ENCODE data around the gene SYCP2. TPM values are rescaled to one million over a fixed set of nuclear protein-coding genes. Genes with fewer than 3 reads are reported as not detected.

SYCP2 gene
- polyA plus RNA-seq, 1 experiment, result 0.47 TPM

GRCh38 chr20:59925899-59926298 lies 7.5 kb downstream of the SYCP2 start:
- DNase-seq (ENCODE audit: low read depth), result no peak
- TF ChIP-seq CTCF (IDR thresholded peaks at IDR 0.05; ENCODE audit: insufficient read depth, low read depth, low read length), result no peak
- Histone ChIP-seq H3K27me3 (ENCODE audit: control insufficient read depth, insufficient read depth, low read length) (no peaks in the 10 kb centered on the region), H3K4me3 (ENCODE audit: low read depth, low read length) (no peak overlapping the region), H3K36me3 (ENCODE audit: control insufficient read depth, insufficient read depth, low read length) (no peaks in the 10 kb centered on the region)
- POLR2A ChIA-PET, result no interaction called here
- CTCF ChIA-PET, result interaction anchor here (1.2 to 4.7 kb wide), 2 partner anchors 9 to 13 kb away, joined by 4 to 26 read pairs; partner anchors contain the start of gene SYCP2

GRCh38 chr20:59925359-59925758 lies 8.1 kb downstream of the SYCP2 start:
- TF ChIP-seq CTCF (IDR thresholded peaks at IDR 0.05; ENCODE audit: insufficient read depth, low read depth, low read length), result no peak
- no peaks in the 10 kb centered on the region for H3K27me3 ChIP-seq (ENCODE audit: control insufficient read depth, insufficient read depth, low read length)
- ChIA-PET CTCF (interaction anchor here (1.2 to 4.7 kb wide), 2 partner anchors 10 to 13 kb away, joined by 4 to 26 read pairs; partner anchors contain the start of gene SYCP2), POLR2A (no interaction called here)
- H3K36me3 ChIP-seq (ENCODE audit: control insufficient read depth, insufficient read depth, low read length), result no peaks in the 10 kb centered on the region
- no peak overlapping the region for H3K4me3 ChIP-seq (ENCODE audit: low read depth, low read length)
- DNase-seq (ENCODE audit: low read depth), result no peak

GRCh38 chr20:59923514-59923913 lies 9.9 kb downstream of the SYCP2 start:
- no peak for DNase-seq (ENCODE audit: low read depth)
- no peaks in the 10 kb centered on the region for H3K27me3 ChIP-seq (ENCODE audit: control insufficient read depth, insufficient read depth, low read length)
- no peak for TF ChIP-seq CTCF (IDR thresholded peaks at IDR 0.05; ENCODE audit: insufficient read depth, low read depth, low read length)
- no peaks in the 10 kb centered on the region for H3K36me3 ChIP-seq (ENCODE audit: control insufficient read depth, insufficient read depth, low read length)
- no peak overlapping the region for H3K4me3 ChIP-seq (ENCODE audit: low read depth, low read length)
- ChIA-PET CTCF (interaction anchor here (4.7 kb wide), 1 partner anchor 12 kb away, joined by 26 read pairs; the partner anchor contains the start of gene SYCP2), POLR2A (no interaction called here)

GRCh38 chr20:59920944-59921343 lies 12.5 kb downstream of the SYCP2 start:
- H3K4me3 ChIP-seq (ENCODE audit: low read depth, low read length), result no peak overlapping the region
- no peaks in the 10 kb centered on the region for H3K27me3 ChIP-seq (ENCODE audit: control insufficient read depth, insufficient read depth, low read length)
- no peak for DNase-seq (ENCODE audit: low read depth)
- TF ChIP-seq CTCF (IDR thresholded peaks at IDR 0.05; ENCODE audit: insufficient read depth, low read depth, low read length), result no peak
- no peaks in the 10 kb centered on the region for H3K36me3 ChIP-seq (ENCODE audit: control insufficient read depth, insufficient read depth, low read length)
- CTCF ChIA-PET, result interaction anchor here (1.3 kb wide), 1 partner anchor 13 kb away, joined by 4 read pairs; the partner anchor contains the start of gene SYCP2
- POLR2A ChIA-PET, result no interaction called here

- Histone ChIP-seq H3K4me3 (ENCODE audit: low read depth, low read length) (no peak overlapping the region), H3K36me3 (ENCODE audit: control insufficient read depth, insufficient read depth, low read length) (no peaks in the 10 kb centered on the region), H3K27me3 (ENCODE audit: control insufficient read depth, insufficient read depth, low read length) (no peaks in the 10 kb centered on the region)
- ChIA-PET POLR2A (no interaction called here), CTCF (interaction anchor here (1.3 kb wide), 1 partner anchor 21 kb away, joined by 3 read pairs; the partner anchor contains the start of gene SYCP2)
- no peak for TF ChIP-seq CTCF (IDR thresholded peaks at IDR 0.05; ENCODE audit: insufficient read depth, low read depth, low read length)
- DNase-seq (ENCODE audit: low read depth), result no peak
Observed at GRCh38 chr20:59912609-59913008, 20.8 kb downstream of the SYCP2 start.

All from BJ (cell line).